ENCODE data around the gene FAM50B.

The FAM50B gene

DNA sequence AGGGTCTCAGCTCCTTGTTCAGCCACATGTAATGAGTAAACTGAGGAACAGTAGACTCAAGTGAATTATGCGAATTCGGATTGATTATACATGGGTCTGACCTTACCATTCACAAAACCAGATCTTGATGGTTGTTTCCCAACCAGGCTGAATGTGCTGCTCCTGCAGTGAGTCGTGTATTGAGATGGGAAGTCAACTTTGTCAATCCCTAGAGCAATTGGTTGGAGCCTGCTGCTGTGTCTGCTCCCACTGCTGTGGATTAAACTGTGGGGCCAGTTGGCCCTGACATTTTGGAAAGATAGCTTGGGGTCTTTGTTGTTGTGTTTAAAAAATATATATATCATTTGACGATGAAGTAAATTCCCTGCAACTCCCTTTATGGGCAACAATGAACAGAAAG, 23.9 kb downstream of the FAM50B start:
- no peak for TF ChIP-seq CTCF (IDR thresholded peaks at IDR 0.05; ENCODE audit: low read depth, low read length)

DNA sequence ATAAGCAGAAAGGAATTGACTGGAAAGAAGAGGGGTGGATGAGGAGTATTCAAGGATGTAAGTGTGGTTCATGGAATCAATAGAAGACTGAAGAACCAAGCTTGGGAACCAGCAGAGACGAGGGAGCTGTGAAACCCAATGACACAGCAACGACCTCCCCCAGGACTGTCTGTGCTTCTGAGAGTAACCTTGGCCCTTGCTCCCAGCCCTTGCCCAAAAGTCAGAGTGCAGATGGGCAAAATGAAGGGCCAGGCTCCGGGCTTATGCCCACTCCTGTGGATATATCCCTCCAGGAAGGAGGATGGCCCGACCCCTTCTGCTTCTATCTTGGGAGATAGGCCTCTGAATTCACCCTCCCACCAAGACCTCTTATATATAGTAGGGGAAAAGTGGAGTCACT, 24.9 kb downstream of the FAM50B start:
- TF ChIP-seq CTCF (IDR thresholded peaks at IDR 0.05; ENCODE audit: low read depth, low read length), result no peak
- no peak overlapping the region for H3K4me3 ChIP-seq (ENCODE audit: low read depth, low read length)

More for the DNA sequence above, 23.9 kb downstream of the FAM50B start:
- H3K4me3 ChIP-seq (ENCODE audit: low read depth, low read length), result no peak overlapping the region

- no peak for TF ChIP-seq CTCF (IDR thresholded peaks at IDR 0.05; ENCODE audit: low read depth, low read length)
- H3K4me3 ChIP-seq (ENCODE audit: low read depth, low read length), result no peak overlapping the region
Measured at GRCh38 chr6:3875486-3875885, 26.3 kb downstream of the FAM50B start.

DNA sequence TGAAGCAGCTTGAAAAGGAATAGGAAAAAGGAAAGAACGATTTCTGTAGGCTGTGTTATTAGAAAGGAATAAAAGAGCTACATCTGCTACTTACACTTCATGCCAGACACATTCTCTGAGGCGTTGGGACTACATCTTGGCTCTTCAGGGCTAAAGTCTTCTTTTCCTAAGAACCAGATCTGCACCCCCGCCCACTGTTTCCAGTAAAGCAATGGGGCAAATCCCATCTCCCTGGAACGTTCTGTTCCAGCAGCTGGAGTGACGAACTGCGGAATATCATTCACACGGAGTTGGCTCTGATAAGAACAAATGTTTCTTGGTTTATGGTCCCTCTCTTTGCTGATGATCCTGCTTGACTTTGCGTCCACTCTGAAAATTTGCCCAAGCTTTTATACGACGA, 26.9 kb downstream of the FAM50B start:
- no peak overlapping the region for H3K4me3 ChIP-seq (ENCODE audit: low read depth, low read length)
- no peak for TF ChIP-seq CTCF (IDR thresholded peaks at IDR 0.05; ENCODE audit: low read depth, low read length)

DNA sequence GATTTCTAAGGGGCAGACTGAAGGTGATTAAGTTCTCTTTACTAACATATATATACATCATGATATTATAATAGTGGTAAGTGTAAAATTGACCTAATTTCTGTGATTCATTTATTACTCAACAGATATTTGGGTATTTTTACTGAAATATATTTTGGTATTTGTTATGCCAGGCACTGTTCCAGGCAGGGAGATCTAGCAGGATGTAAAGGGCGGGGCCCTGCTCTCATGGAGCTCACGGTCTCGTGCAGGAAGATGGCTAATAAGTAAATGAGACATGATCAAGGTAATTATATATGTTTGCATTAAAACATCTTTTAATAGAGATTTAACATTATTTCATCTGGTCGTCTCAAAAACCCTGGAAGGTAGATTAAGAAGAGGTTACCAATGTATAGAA, 27.7 kb downstream of the FAM50B start:
- no peak for TF ChIP-seq CTCF (IDR thresholded peaks at IDR 0.05; ENCODE audit: low read depth, low read length)
- H3K4me3 ChIP-seq (ENCODE audit: low read depth, low read length), result no peak overlapping the region

DNA sequence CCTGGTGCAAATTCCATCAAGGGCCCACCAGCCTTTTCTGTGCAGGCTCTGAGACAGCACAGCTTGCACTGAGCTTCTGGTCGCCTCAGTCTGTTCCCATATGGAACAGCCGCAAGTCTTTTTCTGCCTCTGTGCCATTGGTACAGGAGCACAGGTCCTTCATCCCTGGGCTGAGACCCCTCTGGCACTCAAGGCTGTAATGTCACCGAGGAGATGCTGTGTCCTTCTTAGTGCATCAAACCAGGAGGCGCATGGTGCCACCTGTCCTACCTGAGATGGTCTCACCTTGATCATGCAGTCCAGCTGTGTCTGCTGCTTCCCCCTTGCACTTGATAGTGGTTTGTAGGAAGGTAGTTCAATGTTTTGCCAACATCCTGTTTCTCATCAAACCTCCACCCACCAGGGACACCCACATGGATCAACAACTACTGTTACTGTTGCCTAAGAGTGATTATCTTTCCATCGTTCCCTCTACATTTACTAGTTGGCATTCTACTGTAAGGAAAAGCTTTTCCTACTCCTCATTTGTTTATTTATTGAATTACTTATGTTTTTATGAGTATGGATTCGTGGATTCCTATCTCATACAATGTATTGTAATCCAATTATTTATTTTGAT, 29.0 kb downstream of the FAM50B start:
- H3K4me3 ChIP-seq (ENCODE audit: low read depth, low read length), result no peak overlapping the region
- TF ChIP-seq CTCF (IDR thresholded peaks at IDR 0.05; ENCODE audit: low read depth, low read length), result no peak

GRCh38 chr6:3879194-3879952, 30.2 kb downstream of the FAM50B start:
- H3K4me3 ChIP-seq (ENCODE audit: low read depth, low read length), result no peak overlapping the region
- TF ChIP-seq CTCF (IDR thresholded peaks at IDR 0.05; ENCODE audit: low read depth, low read length), result no peak
